ENCODE results near the gene LCE2C.

Gene LCE2C

GRCh38 chr1:152725261-152725660 lies 50.2 kb downstream of the LCE2C start (continued):
- no peak for TF ChIP-seq ZNF223 (tag by site-specific recombination; IDR thresholded peaks at IDR 0.05)
- TF ChIP-seq ZBTB21 (tag by site-specific recombination; IDR thresholded peaks at IDR 0.05) = no peak
- no peak for TF ChIP-seq KLF7 (tag by site-specific recombination; IDR thresholded peaks at IDR 0.05; ENCODE audit: borderline replicate concordance)
- TF ChIP-seq ZNF398 (tag by site-specific recombination; IDR thresholded peaks at IDR 0.05) = no peak
- TF ChIP-seq TRIM28 (IDR thresholded peaks at IDR 0.05; ENCODE audit: borderline replicate concordance, low read length) = no peak
- no peak for TF ChIP-seq ZNF76 (tag by site-specific recombination; IDR thresholded peaks at IDR 0.05; ENCODE audit: borderline replicate concordance, low read depth)
- no peak for TF ChIP-seq ZNF248 (tag by site-specific recombination; IDR thresholded peaks at IDR 0.05)
- no peak for TF ChIP-seq ZNF214 (tag by site-specific recombination; IDR thresholded peaks at IDR 0.05; ENCODE audit: borderline replicate concordance)

Data from HEK293 (cell line).